ENCODE results near the gene DDX47. TPM values are rescaled to one million over a fixed set of nuclear protein-coding genes. Genes with fewer than 3 reads are reported as not detected.
A peak's percentile ranks its signal among the peaks of the same experiment; 100 is the strongest.
"Not testable (repeated sequence)": the region's sequence is repeated elsewhere in the genome, so short reads cannot be mapped to it uniquely, and the experiment has no call there.

Gene DDX47
- total RNA-seq, 1 donor from 2014 or later, result 48.0 TPM

DNA sequence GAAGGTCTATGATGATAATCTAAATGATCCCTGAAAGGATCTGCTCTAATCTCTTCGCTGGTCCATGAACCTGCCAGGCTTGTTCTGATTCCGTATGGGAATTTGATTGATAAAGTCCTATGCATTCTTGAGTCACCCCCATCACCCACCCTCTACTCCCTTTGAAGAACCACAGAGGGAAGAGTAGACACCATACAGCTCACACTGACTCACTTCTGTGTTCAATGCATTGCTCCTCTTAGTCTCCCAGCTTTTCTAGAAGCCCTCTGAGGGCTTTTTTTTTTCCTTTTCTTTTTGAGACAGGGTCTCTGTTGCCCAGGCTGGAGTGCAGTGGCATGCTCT is 59.8 kb downstream of the DDX47 start:
- no peak overlapping the region for H3K4me3 Mint-ChIP-seq (ENCODE audit: unreplicated experiment)
- H3K36me3 Mint-ChIP-seq (ENCODE audit: unreplicated experiment), result peaks cover 7% of the 10 kb centered on the region
- H3K27ac Mint-ChIP-seq (ENCODE audit: unreplicated experiment), result peak overlapping the region; percentile 87
- H3K9me3 Mint-ChIP-seq (ENCODE audit: unreplicated experiment), result peaks cover 5% of the 10 kb centered on the region
- no peak for DNase-seq (ENCODE audit: extremely low spot score, unreplicated experiment)
- H3K4me1 Mint-ChIP-seq (ENCODE audit: unreplicated experiment), result peaks cover 68% of the 10 kb centered on the region
- H3K27me3 Mint-ChIP-seq (ENCODE audit: unreplicated experiment), result no peaks in the 10 kb centered on the region
- TF ChIP-seq, protein P1, sequence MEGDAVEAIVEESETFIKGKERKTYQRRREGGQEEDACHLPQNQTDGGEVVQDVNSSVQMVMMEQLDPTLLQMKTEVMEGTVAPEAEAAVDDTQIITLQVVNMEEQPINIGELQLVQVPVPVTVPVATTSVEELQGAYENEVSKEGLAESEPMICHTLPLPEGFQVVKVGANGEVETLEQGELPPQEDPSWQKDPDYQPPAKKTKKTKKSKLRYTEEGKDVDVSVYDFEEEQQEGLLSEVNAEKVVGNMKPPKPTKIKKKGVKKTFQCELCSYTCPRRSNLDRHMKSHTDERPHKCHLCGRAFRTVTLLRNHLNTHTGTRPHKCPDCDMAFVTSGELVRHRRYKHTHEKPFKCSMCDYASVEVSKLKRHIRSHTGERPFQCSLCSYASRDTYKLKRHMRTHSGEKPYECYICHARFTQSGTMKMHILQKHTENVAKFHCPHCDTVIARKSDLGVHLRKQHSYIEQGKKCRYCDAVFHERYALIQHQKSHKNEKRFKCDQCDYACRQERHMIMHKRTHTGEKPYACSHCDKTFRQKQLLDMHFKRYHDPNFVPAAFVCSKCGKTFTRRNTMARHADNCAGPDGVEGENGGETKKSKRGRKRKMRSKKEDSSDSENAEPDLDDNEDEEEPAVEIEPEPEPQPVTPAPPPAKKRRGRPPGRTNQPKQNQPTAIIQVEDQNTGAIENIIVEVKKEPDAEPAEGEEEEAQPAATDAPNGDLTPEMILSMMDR (IDR thresholded peaks at IDR 0.05), result no peak

DNA sequence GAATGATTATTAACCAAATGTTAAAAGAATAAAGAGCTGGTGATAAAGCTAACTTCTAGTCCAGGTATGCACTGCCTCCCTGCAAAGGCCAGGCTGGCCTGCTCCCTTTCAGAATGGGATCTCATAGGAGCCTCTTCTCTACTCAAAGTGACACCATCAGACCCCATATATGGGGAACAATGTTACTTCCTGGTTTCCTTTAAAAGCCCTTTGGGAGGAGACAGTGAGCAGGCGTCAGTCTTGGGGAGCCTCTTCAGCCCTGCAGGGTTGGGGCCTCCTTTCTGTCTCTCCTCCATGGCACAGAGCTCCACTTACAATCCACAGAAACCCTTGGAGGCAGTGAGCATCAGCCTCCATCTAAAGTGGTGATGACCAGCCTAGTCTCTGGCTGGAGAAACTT is 60.9 kb downstream of the DDX47 start:
- DNase-seq (ENCODE audit: extremely low spot score, unreplicated experiment), result no peak
- Mint-ChIP-seq H3K9me3 (ENCODE audit: unreplicated experiment) (peaks cover 5% of the 10 kb centered on the region), H3K36me3 (ENCODE audit: unreplicated experiment) (peaks cover 7% of the 10 kb centered on the region), H3K27me3 (ENCODE audit: unreplicated experiment) (no peaks in the 10 kb centered on the region), H3K27ac (ENCODE audit: unreplicated experiment) (peak overlapping the region; percentile 87), H3K4me3 (ENCODE audit: unreplicated experiment) (no peak overlapping the region), H3K4me1 (ENCODE audit: unreplicated experiment) (peaks cover 74% of the 10 kb centered on the region)
- TF ChIP-seq, protein P1 (IDR thresholded peaks at IDR 0.05), result no peak

DNA sequence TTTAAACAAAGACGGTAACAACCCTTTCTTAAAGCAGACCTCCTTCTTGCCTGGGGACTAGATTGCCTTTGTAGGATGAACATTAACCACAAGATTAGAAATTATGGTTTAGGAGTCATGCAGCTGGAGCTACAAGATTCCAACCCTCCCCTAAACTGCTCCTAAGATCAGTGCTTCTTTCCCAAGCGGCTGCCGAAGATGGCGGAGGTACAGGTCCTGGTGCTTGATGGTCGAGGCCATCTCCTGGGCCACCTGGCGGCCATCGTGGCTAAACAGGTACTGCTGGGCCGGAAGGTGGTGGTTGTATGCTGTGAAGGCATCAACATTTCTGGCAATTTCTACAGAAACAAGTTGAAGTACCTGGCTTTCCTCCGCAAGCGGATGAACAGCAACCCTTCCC is 62.2 kb downstream of the DDX47 start:
- H3K36me3 Mint-ChIP-seq (ENCODE audit: unreplicated experiment); DNase-seq (ENCODE audit: extremely low spot score, unreplicated experiment); H3K4me3 Mint-ChIP-seq (ENCODE audit: unreplicated experiment); H3K9me3 Mint-ChIP-seq (ENCODE audit: unreplicated experiment); H3K27me3 Mint-ChIP-seq (ENCODE audit: unreplicated experiment): not testable (repeated sequence)
- H3K4me1 Mint-ChIP-seq (ENCODE audit: unreplicated experiment), result peaks cover 78% of the 10 kb centered on the region
- peak overlapping the region; percentile 87 for H3K27ac Mint-ChIP-seq (ENCODE audit: unreplicated experiment)

DNA sequence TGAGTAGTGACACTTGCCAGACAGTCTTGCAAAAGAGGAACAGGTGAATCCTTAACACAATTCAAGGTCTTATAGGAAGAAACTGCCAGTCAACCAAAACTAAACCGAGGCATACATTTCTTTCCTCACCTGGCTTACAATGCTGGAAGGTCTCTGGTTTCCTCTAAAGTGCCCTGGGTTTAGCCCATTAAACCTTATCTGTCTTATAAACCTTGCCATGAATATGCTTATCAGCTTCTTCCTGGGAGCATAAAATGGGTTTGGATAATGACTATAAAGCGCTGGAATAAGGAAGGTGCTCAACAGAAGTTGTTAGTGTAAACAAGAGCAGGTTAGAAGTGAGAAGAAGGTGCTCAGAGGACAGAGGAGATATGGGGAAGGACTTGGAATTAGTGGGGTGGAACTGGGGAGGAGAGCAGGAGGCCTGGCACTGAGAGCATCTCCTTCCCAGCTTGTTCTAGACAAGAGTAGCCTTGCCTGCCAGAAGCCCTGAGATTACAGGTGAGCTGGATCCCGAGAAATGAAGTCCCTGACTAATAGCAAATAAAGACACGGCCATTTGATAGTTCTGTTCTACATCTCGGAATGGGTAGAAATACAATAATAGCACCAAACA is 64.1 kb downstream of the DDX47 start:
- TF ChIP-seq, protein P1 (IDR thresholded peaks at IDR 0.05), result no peak
- DNase-seq (ENCODE audit: extremely low spot score, unreplicated experiment), result no peak
- peak overlapping the region; percentile 87 for H3K27ac Mint-ChIP-seq (ENCODE audit: unreplicated experiment)
- H3K9me3 Mint-ChIP-seq (ENCODE audit: unreplicated experiment), result no peaks in the 10 kb centered on the region
- H3K36me3 Mint-ChIP-seq (ENCODE audit: unreplicated experiment), result peaks cover 3% of the 10 kb centered on the region
- no peaks in the 10 kb centered on the region for H3K27me3 Mint-ChIP-seq (ENCODE audit: unreplicated experiment)
- H3K4me1 Mint-ChIP-seq (ENCODE audit: unreplicated experiment), result peaks cover 70% of the 10 kb centered on the region
- H3K4me3 Mint-ChIP-seq (ENCODE audit: unreplicated experiment), result no peak overlapping the region

DNA sequence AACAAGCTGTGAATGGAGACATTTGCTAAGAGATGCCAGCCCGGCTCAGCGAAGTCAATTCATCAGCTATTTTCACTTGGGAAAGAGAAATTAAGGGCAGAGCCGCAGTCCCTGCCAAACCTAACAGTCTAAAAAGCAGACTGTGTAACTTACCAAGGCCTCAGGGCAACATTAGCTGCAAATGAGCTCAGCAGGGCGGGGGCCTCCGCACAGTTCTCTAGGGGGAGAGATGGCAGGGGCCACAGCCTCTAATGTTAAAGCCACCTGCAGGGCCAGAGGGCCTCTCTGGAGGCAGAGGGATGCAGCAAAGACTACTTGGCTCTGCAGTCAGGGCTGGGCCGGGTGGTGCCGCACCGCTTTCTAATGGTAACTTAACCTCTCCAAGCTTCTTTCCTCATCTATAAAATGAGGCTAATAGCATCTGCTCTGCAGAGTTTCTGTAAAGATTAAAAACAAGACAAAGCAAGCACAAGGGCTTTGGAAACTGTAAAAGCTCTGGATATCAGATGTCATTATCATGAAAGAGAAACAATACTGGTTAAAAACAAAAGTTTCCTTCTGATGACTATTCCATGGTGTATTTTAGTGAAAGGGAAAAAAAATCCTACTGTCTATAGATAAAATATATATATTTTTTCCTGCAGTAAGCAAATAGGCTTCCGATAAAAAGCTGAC is 64.8 kb downstream of the DDX47 start:
- no peak for DNase-seq (ENCODE audit: extremely low spot score, unreplicated experiment)
- Mint-ChIP-seq H3K9me3 (ENCODE audit: unreplicated experiment) (no peaks in the 10 kb centered on the region), H3K4me1 (ENCODE audit: unreplicated experiment) (peaks cover 68% of the 10 kb centered on the region), H3K4me3 (ENCODE audit: unreplicated experiment) (no peak overlapping the region), H3K36me3 (ENCODE audit: unreplicated experiment) (peaks cover 3% of the 10 kb centered on the region), H3K27me3 (ENCODE audit: unreplicated experiment) (no peaks in the 10 kb centered on the region), H3K27ac (ENCODE audit: unreplicated experiment) (peak overlapping the region; percentile 87)
- TF ChIP-seq, protein P1 (IDR thresholded peaks at IDR 0.05), result no peak

Small RNA genes within 50 kb of the gene (microRNA-seq; reads per million reads assigned to microRNA genes)
- not detected for gene MIR613 (ENCODE audit: unreplicated experiment)

Other genes starting within 250 kb of the DDX47 start
- gene CREBL2, start 201.5 kb upstream of the DDX47 start, total RNA-seq, result 15.1 and 16.3 TPM in 2 replicates
- 0.84 TPM in 1 of 2 replicates, not detected in the other for gene GPR19, start 117.2 kb upstream of the DDX47 start, total RNA-seq
- 76.4 and 78.9 TPM in 2 replicates for gene CDKN1B, start 96.0 kb upstream of the DDX47 start, total RNA-seq
- gene APOLD1, start 27.7 kb upstream of the DDX47 start, total RNA-seq, result 10.5 and 11.1 TPM in 2 replicates
- gene GPRC5A, start 78.2 kb downstream of the DDX47 start, total RNA-seq, result 25.7 and 27.3 TPM in 2 replicates
- not detected in 2 replicates for gene GPRC5D, start 138.8 kb downstream of the DDX47 start, total RNA-seq
- 54.8 and 56.7 TPM in 2 replicates for gene HEBP1, start 186.9 kb downstream of the DDX47 start, total RNA-seq
- gene FAM234B, start 231.0 kb downstream of the DDX47 start, total RNA-seq, result 5.0 and 6.8 TPM in 2 replicates

Measured in osteocyte (in vitro differentiated cells).